AG09319 (cell line): Measurements from ENCODE around the gene THAP12.

Source experiments
- DNase-seq: peaks from one replicate; pipeline ENCODE4 v3.0.0-alpha.2; 2010; ENCODE audit warnings: low read depth; ENCODE audit errors: extremely low read depth
- CTCF ChIP-seq: IDR thresholded peaks from 2 replicates; pipeline ENCODE4 v1.5.1; 2011; ENCODE audit warnings: low read depth, mild to moderate bottlenecking, inconsistent platforms, low read length, moderate library complexity

THAP12 gene

GRCh38 chr11:76313913-76314740, 66.8 kb downstream of the THAP12 start:
- TF ChIP-seq CTCF: no peak
- DNase-seq: no peak

GRCh38 chr11:76313271-76313670, 67.7 kb downstream of the THAP12 start:
- no peak for TF ChIP-seq CTCF

GRCh38 chr11:76310832-76311595, 69.9 kb downstream of the THAP12 start:
- no peak for TF ChIP-seq CTCF
- no peak for DNase-seq

More at GRCh38 chr11:76313271-76313670, 67.7 kb downstream of the THAP12 start:
- no peak for DNase-seq

- TF ChIP-seq CTCF: no peak
- no peak for DNase-seq
Observed at GRCh38 chr11:76307978-76308747, 72.8 kb downstream of the THAP12 start.

GRCh38 chr11:76307396-76307795, 73.5 kb downstream of the THAP12 start:
- DNase-seq: no peak
- TF ChIP-seq CTCF: no peak

GRCh38 chr11:76303399-76303798, 77.5 kb downstream of the THAP12 start:
- DNase-seq: no peak
- TF ChIP-seq CTCF: no peak
